Neural cell (in vitro differentiated cells): Measurements from ENCODE around the gene GRID2IP.

Source experiments
- EP300 ChIP-seq: fragments of 450-650 bp; conservative IDR thresholded peaks from 2 replicates; pipeline ENCODE4 v1.6.1; 2014; ENCODE audit warnings: antibody characterized with exemption, mild to moderate bottlenecking, moderate library complexity; ENCODE audit not compliant: poor library complexity, severe bottlenecking
- EZH2 ChIP-seq: fragments of 200-600, 300-800 bp; shearing (Covaris generic), sonication (generic); IDR thresholded peaks from 2 replicates; pipeline ENCODE4 v1.6.1; 2014; ENCODE audit warnings: antibody characterized with exemption, low read length, borderline replicate concordance, mild to moderate bottlenecking; ENCODE audit not compliant: insufficient read depth, poor library complexity, severe bottlenecking
- MXI1 ChIP-seq: fragments of 450-650 bp; conservative IDR thresholded peaks from 2 replicates; pipeline ENCODE4 v1.6.1; 2014; ENCODE audit warnings: antibody characterized with exemption, mild to moderate bottlenecking; ENCODE audit not compliant: poor library complexity, severe bottlenecking
- POLR2AphosphoS5 ChIP-seq: IDR thresholded peaks from 2 replicates; pipeline ENCODE4 v1.6.1; 2012
- RAD21 ChIP-seq: fragments of 450-650 bp; conservative IDR thresholded peaks from 2 replicates; pipeline ENCODE4 v1.6.1; 2014; ENCODE audit warnings: antibody characterized with exemption, mild to moderate bottlenecking, moderate library complexity
- SMC3 ChIP-seq: fragments of 450-650 bp; conservative IDR thresholded peaks from 2 replicates; pipeline ENCODE4 v1.6.1; 2014; ENCODE audit warnings: antibody characterized with exemption, mild to moderate bottlenecking, moderate library complexity; ENCODE audit not compliant: poor library complexity
- TF ChIP-seq, protein P1 (sequence below): fragments of 450-650 bp; IDR thresholded peaks from 2 replicates; pipeline ENCODE4 v1.5.1; 2014; ENCODE audit warnings: antibody characterized with exemption, mild to moderate bottlenecking, moderate library complexity; ENCODE audit not compliant: poor library complexity, severe bottlenecking
- TF ChIP-seq, protein P2 (sequence below): IDR thresholded peaks from 2 replicates; pipeline ENCODE4 v1.6.1; 2012; ENCODE audit warnings: borderline replicate concordance

DNA sequence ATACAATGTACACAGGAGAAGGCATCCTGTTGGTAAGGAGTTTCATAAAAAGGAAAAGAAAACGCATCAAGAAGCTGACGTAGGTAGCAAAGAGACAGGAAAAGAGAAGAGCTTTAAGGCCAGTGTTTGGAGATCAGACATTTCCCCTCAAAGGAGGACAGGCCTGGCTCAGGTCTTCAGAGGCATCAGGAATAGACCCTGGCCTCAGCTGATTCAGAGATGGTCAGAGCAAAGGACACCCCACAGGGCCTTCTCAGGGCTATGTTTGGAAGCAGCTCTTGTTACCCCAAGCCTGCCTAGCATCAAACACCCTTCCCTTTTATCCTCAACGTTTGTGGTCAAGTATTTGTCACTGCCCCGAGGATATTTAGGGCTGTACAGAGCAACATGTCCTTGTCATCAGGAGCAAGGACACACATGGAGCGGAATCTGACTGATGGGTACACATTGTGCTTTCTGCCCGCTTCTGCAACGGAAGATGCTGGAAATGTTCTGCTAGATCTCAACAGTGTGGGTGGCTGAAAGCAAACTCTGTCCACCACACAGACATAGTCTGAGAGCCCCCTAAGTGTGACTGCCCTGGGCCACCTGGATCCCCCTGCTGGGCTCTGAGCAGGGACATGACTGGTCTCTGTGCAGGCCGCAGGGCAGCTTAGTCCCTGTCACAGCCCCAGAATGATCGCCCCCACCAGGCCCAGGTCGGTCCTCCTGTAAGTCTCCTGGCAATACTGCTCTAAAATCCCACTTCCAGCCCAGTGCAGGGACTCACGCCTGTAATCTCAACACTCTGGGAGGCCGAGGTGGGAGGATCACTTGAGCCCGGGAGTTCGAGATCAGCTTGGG, 25.0 kb upstream of the GRID2IP start:
- TF ChIP-seq EP300 (no peak), EZH2 (no peak), MXI1 (no peak), RAD21 (no peak), POLR2AphosphoS5 (no peak), SMC3 (no peak)
- TF ChIP-seq, protein P1, sequence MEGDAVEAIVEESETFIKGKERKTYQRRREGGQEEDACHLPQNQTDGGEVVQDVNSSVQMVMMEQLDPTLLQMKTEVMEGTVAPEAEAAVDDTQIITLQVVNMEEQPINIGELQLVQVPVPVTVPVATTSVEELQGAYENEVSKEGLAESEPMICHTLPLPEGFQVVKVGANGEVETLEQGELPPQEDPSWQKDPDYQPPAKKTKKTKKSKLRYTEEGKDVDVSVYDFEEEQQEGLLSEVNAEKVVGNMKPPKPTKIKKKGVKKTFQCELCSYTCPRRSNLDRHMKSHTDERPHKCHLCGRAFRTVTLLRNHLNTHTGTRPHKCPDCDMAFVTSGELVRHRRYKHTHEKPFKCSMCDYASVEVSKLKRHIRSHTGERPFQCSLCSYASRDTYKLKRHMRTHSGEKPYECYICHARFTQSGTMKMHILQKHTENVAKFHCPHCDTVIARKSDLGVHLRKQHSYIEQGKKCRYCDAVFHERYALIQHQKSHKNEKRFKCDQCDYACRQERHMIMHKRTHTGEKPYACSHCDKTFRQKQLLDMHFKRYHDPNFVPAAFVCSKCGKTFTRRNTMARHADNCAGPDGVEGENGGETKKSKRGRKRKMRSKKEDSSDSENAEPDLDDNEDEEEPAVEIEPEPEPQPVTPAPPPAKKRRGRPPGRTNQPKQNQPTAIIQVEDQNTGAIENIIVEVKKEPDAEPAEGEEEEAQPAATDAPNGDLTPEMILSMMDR, result no peak
- TF ChIP-seq, protein P2, sequence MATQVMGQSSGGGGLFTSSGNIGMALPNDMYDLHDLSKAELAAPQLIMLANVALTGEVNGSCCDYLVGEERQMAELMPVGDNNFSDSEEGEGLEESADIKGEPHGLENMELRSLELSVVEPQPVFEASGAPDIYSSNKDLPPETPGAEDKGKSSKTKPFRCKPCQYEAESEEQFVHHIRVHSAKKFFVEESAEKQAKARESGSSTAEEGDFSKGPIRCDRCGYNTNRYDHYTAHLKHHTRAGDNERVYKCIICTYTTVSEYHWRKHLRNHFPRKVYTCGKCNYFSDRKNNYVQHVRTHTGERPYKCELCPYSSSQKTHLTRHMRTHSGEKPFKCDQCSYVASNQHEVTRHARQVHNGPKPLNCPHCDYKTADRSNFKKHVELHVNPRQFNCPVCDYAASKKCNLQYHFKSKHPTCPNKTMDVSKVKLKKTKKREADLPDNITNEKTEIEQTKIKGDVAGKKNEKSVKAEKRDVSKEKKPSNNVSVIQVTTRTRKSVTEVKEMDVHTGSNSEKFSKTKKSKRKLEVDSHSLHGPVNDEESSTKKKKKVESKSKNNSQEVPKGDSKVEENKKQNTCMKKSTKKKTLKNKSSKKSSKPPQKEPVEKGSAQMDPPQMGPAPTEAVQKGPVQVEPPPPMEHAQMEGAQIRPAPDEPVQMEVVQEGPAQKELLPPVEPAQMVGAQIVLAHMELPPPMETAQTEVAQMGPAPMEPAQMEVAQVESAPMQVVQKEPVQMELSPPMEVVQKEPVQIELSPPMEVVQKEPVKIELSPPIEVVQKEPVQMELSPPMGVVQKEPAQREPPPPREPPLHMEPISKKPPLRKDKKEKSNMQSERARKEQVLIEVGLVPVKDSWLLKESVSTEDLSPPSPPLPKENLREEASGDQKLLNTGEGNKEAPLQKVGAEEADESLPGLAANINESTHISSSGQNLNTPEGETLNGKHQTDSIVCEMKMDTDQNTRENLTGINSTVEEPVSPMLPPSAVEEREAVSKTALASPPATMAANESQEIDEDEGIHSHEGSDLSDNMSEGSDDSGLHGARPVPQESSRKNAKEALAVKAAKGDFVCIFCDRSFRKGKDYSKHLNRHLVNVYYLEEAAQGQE, result no peak
